Measurements from ENCODE around the gene TSSK2.

Gene TSSK2

DNA sequence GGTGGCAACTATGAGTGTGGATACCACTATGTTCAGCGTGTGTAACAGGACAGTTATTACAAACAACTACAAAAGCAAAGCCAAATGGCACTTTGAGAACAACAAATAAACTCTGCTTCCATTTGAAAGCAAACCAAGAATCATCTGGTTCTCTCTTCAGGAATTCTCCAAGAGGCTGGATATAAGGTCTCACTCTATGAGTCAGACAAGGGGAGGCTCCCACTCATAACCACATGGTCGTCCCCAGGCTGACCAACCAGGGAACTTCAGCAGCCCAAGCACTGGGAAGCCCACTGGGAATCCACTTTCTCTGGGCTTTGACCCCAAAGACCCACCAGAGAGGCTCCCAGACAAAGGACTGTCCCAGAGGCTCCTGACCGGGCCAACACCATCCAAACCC, 44.2 kb upstream of the TSSK2 start:
- no peak overlapping the region for H3K23ac ChIP-seq (ENCODE audit: low read depth, low read length, poor library complexity)
- no peak overlapping the region for H2BK12ac ChIP-seq (ENCODE audit: low read length)
- no CpG with 5 or more reads among the region's 3 CpGs for WGBS, 2 donors (ENCODE audit: extremely low coverage in 2 of 2, insufficient read length in 2 of 2, insufficient replicate concordance in 1 of 2)
- peaks cover 11 to 35% of the 10 kb centered on the region in 2 donors for H3K36me3 ChIP-seq (replicated peaks in 1 of 2; ENCODE audit: control insufficient read depth in 2 of 2, insufficient read depth in 2 of 2, low read length in 2 of 2)
- H4K8ac ChIP-seq (ENCODE audit: low read depth, low read length), result no peak overlapping the region
- no peak overlapping the region for H2AK5ac ChIP-seq (ENCODE audit: low read depth, low read length)
- no peak overlapping the region for H3K18ac ChIP-seq (ENCODE audit: low read length)
- H3K14ac ChIP-seq (ENCODE audit: low read length), result no peak overlapping the region
- no peak overlapping the region for H4K91ac ChIP-seq (ENCODE audit: low read depth, low read length, poor library complexity)
- no peak overlapping the region for H3K27ac ChIP-seq (replicated peaks; ENCODE audit: low read length)
- H3K4ac ChIP-seq (ENCODE audit: low read length), result no peak overlapping the region
- no peak overlapping the region for H2BK5ac ChIP-seq (ENCODE audit: low read length)
- H3K27me3 ChIP-seq (ENCODE audit: control insufficient read depth in 3 of 3, insufficient read depth in 3 of 3, low read depth in 1 of 3, low read length in 3 of 3), result no peaks in the 10 kb centered on the region
- H3K4me1 ChIP-seq (ENCODE audit: control insufficient read depth in 2 of 2, insufficient read depth in 1 of 2, low read depth in 1 of 2, low read length in 2 of 2), result peaks cover 0 to 20% of the 10 kb centered on the region in 2 donors
- no peak overlapping the region for H3K4me3 ChIP-seq (ENCODE audit: low read length in 2 of 2)
- no peak overlapping the region for H2BK15ac ChIP-seq (ENCODE audit: low read length)
- no peaks in the 10 kb centered on the region for H3K79me1 ChIP-seq (ENCODE audit: low read depth, low read length)
- no peak overlapping the region for H2AFZ ChIP-seq (ENCODE audit: low read length)
- H3K9me3 ChIP-seq (replicated peaks in 1 of 2; ENCODE audit: control insufficient read depth in 2 of 2, insufficient read depth in 1 of 2, low read depth in 1 of 2, low read length in 2 of 2), result peaks cover 0 to 5% of the 10 kb centered on the region in 2 donors
- H3K9ac ChIP-seq (ENCODE audit: low read depth, low read length, poor library complexity), result no peak overlapping the region
- DNase-seq (ENCODE audit: low spot score), result no peak
- H2BK120ac ChIP-seq (ENCODE audit: low read depth, low read length), result no peak overlapping the region
- no peak overlapping the region for H3K4me2 ChIP-seq (ENCODE audit: insufficient read depth, low read length, poor library complexity, severe bottlenecking)

DNA sequence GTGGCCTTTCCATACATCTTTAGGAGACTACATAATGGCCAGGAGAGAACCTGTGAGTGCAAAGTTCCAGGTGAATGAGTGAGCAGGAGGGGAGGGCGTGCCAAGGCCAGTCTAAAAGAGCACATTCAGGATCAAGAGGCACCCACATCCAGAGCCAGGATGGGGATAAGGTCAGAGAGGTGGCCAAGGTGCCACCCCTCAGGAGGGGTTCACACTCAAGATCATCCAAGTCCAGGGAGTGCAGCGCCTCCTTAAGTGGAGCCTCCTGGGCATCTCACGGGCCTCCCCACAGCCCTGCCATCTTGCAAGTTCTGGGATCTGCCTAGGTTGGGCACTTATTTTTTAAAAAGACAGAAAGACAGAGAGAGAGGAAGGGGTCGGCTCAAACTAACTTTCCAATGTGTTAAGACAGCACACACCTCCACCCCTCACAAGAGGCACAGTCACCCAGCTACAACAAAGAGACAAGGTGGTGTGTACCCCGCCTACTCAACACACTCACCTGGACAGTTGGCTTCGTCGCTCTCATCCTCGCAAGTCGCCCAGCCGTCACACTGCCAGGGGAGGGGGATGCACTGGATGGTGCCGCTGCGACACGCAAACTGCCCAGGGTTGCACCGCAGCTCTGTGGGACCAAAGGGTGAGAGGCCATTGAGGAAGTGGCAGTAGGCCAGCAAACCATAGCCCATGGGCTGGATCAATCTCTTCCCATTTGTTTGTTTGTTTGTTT, 42.1 kb upstream of the TSSK2 start:
- Histone ChIP-seq H2AK5ac (ENCODE audit: low read depth, low read length) (no peak overlapping the region), H3K9me3 (replicated peaks in 1 of 2; ENCODE audit: control insufficient read depth in 2 of 2, insufficient read depth in 1 of 2, low read depth in 1 of 2, low read length in 2 of 2) (peaks cover 0 to 5% of the 10 kb centered on the region in 2 donors), H3K4me3 (ENCODE audit: low read length in 2 of 2) (no peak overlapping the region), H3K36me3 (replicated peaks in 1 of 2; ENCODE audit: control insufficient read depth in 2 of 2, insufficient read depth in 2 of 2, low read length in 2 of 2) (peaks cover 7 to 25% of the 10 kb centered on the region in 2 donors), H4K91ac (ENCODE audit: low read depth, low read length, poor library complexity) (no peak overlapping the region), H3K9ac (ENCODE audit: low read depth, low read length, poor library complexity) (no peak overlapping the region), H3K14ac (ENCODE audit: low read length) (no peak overlapping the region), H2BK120ac (ENCODE audit: low read depth, low read length) (no peak overlapping the region), H3K4me1 (ENCODE audit: control insufficient read depth in 2 of 2, insufficient read depth in 1 of 2, low read depth in 1 of 2, low read length in 2 of 2) (peaks cover 0 to 20% of the 10 kb centered on the region in 2 donors), H3K18ac (ENCODE audit: low read length) (no peak overlapping the region), H3K27ac (replicated peaks; ENCODE audit: low read length) (no peak overlapping the region), H2BK15ac (ENCODE audit: low read length) (no peak overlapping the region), H3K27me3 (ENCODE audit: control insufficient read depth in 3 of 3, insufficient read depth in 3 of 3, low read depth in 1 of 3, low read length in 3 of 3) (no peaks in the 10 kb centered on the region), H3K23ac (ENCODE audit: low read depth, low read length, poor library complexity) (peak overlapping the region; percentile 22), H3K79me1 (ENCODE audit: low read depth, low read length) (no peaks in the 10 kb centered on the region), H2AFZ (ENCODE audit: low read length) (no peak overlapping the region), H3K4me2 (ENCODE audit: insufficient read depth, low read length, poor library complexity, severe bottlenecking) (no peak overlapping the region), H2BK12ac (ENCODE audit: low read length) (no peak overlapping the region), H4K8ac (ENCODE audit: low read depth, low read length) (no peak overlapping the region), H2BK5ac (ENCODE audit: low read length) (no peak overlapping the region), H3K4ac (ENCODE audit: low read length) (no peak overlapping the region)
- DNase-seq (ENCODE audit: low spot score), result no peak
- no CpG with 5 or more reads among the region's 14 CpGs for WGBS, 2 donors (ENCODE audit: extremely low coverage in 2 of 2, insufficient read length in 2 of 2, insufficient replicate concordance in 1 of 2)

DNA sequence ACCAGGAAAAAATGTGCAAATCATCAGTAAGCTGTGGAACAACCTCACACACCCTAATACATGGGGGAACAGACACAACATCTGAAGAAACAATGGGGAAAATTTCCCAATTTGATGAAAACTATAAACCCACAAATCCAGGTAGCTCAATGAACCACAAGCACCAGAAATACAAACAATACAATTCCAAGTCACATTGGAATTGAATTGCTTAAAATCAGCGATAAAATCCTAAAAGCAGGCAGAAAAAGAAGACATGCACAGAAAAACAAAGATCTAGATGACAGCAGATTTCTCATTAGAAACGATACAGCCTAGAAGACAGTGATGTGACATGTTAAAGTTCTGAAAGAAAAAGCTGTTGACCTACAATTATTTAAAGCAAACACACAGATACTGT, 40.9 kb upstream of the TSSK2 start:
- Histone ChIP-seq H3K14ac (ENCODE audit: low read length) (no peak overlapping the region), H3K4me2 (ENCODE audit: insufficient read depth, low read length, poor library complexity, severe bottlenecking) (no peak overlapping the region), H4K91ac (ENCODE audit: low read depth, low read length, poor library complexity) (no peak overlapping the region), H2AFZ (ENCODE audit: low read length) (no peak overlapping the region), H2AK5ac (ENCODE audit: low read depth, low read length) (no peak overlapping the region), H2BK15ac (ENCODE audit: low read length) (no peak overlapping the region), H4K8ac (ENCODE audit: low read depth, low read length) (no peak overlapping the region), H2BK5ac (ENCODE audit: low read length) (no peak overlapping the region), H3K79me1 (ENCODE audit: low read depth, low read length) (no peaks in the 10 kb centered on the region), H2BK120ac (ENCODE audit: low read depth, low read length) (no peak overlapping the region), H3K4ac (ENCODE audit: low read length) (no peak overlapping the region), H3K9me3 (replicated peaks in 1 of 2; ENCODE audit: control insufficient read depth in 2 of 2, insufficient read depth in 1 of 2, low read depth in 1 of 2, low read length in 2 of 2) (peaks cover 0 to 3% of the 10 kb centered on the region in 2 donors), H3K18ac (ENCODE audit: low read length) (no peak overlapping the region), H3K27me3 (ENCODE audit: control insufficient read depth in 3 of 3, insufficient read depth in 3 of 3, low read depth in 1 of 3, low read length in 3 of 3) (no peaks in the 10 kb centered on the region), H3K23ac (ENCODE audit: low read depth, low read length, poor library complexity) (no peak overlapping the region), H3K9ac (ENCODE audit: low read depth, low read length, poor library complexity) (no peak overlapping the region), H3K36me3 (replicated peaks in 1 of 2; ENCODE audit: control insufficient read depth in 2 of 2, insufficient read depth in 2 of 2, low read length in 2 of 2) (peaks cover 6 to 30% of the 10 kb centered on the region in 2 donors), H3K27ac (replicated peaks; ENCODE audit: low read length) (no peak overlapping the region), H2BK12ac (ENCODE audit: low read length) (no peak overlapping the region), H3K4me3 (ENCODE audit: low read length in 2 of 2) (no peak overlapping the region), H3K4me1 (ENCODE audit: control insufficient read depth in 2 of 2, insufficient read depth in 1 of 2, low read depth in 1 of 2, low read length in 2 of 2) (peaks cover 0 to 17% of the 10 kb centered on the region in 2 donors)
- no peak for DNase-seq (ENCODE audit: low spot score)
- no CpG with 5 or more reads among the region's 2 CpGs for WGBS, 2 donors (ENCODE audit: extremely low coverage in 2 of 2, insufficient read length in 2 of 2, insufficient replicate concordance in 1 of 2)

DNA sequence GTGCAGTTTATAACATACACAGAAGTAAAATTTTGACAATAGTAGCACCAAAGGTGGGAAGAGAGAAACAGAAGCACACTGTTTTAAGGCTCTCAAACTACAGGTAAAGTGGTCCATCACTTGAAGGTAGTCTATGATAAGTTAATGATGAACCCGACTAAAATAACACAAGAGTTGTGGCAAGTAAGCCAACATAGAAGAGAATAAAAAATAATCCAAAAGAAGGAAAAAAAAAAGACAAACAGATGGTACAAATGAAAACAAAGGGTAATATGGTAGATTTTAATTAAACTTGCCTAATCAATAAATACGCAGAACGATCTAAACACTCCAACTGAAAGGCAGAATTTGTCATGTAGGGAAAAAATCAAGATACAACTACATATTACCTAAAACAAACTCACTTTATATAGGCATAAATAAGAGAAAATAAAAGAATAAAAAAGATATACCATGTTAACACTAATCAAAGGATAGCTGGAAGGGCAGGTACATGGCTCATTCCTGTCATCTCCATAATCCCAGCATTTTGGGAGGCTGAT, 40.5 kb upstream of the TSSK2 start:
- no peak overlapping the region for H2BK120ac ChIP-seq (ENCODE audit: low read depth, low read length)
- H3K4me1 ChIP-seq (ENCODE audit: control insufficient read depth in 2 of 2, insufficient read depth in 1 of 2, low read depth in 1 of 2, low read length in 2 of 2), result peaks cover 0 to 13% of the 10 kb centered on the region in 2 donors
- H2BK5ac ChIP-seq (ENCODE audit: low read length), result no peak overlapping the region
- H3K27me3 ChIP-seq (ENCODE audit: control insufficient read depth in 3 of 3, insufficient read depth in 3 of 3, low read depth in 1 of 3, low read length in 3 of 3), result no peaks in the 10 kb centered on the region
- H3K14ac ChIP-seq (ENCODE audit: low read length), result no peak overlapping the region
- peaks cover 0 to 1% of the 10 kb centered on the region in 2 donors for H3K9me3 ChIP-seq (replicated peaks in 1 of 2; ENCODE audit: control insufficient read depth in 2 of 2, insufficient read depth in 1 of 2, low read depth in 1 of 2, low read length in 2 of 2)
- no peak overlapping the region for H4K8ac ChIP-seq (ENCODE audit: low read depth, low read length)
- no peak for DNase-seq (ENCODE audit: low spot score)
- no peak overlapping the region for H2AK5ac ChIP-seq (ENCODE audit: low read depth, low read length)
- no peak overlapping the region for H3K4me2 ChIP-seq (ENCODE audit: insufficient read depth, low read length, poor library complexity, severe bottlenecking)
- H3K79me1 ChIP-seq (ENCODE audit: low read depth, low read length), result no peaks in the 10 kb centered on the region
- H2BK15ac ChIP-seq (ENCODE audit: low read length), result no peak overlapping the region
- no peak overlapping the region for H2AFZ ChIP-seq (ENCODE audit: low read length)
- H3K36me3 ChIP-seq (replicated peaks in 1 of 2; ENCODE audit: control insufficient read depth in 2 of 2, insufficient read depth in 2 of 2, low read length in 2 of 2), result peaks cover 4 to 31% of the 10 kb centered on the region in 2 donors
- no peak overlapping the region for H3K9ac ChIP-seq (ENCODE audit: low read depth, low read length, poor library complexity)
- H4K91ac ChIP-seq (ENCODE audit: low read depth, low read length, poor library complexity), result no peak overlapping the region
- H3K4me3 ChIP-seq (ENCODE audit: low read length in 2 of 2), result no peak overlapping the region
- no peak overlapping the region for H2BK12ac ChIP-seq (ENCODE audit: low read length)
- no peak overlapping the region for H3K27ac ChIP-seq (replicated peaks; ENCODE audit: low read length)
- no peak overlapping the region for H3K23ac ChIP-seq (ENCODE audit: low read depth, low read length, poor library complexity)
- H3K4ac ChIP-seq (ENCODE audit: low read length), result no peak overlapping the region
- no CpG with 5 or more reads among the region's 3 CpGs for WGBS, 2 donors (ENCODE audit: extremely low coverage in 2 of 2, insufficient read length in 2 of 2, insufficient replicate concordance in 1 of 2)
- H3K18ac ChIP-seq (ENCODE audit: low read length), result no peak overlapping the region

Data from neuronal stem cell (in vitro differentiated cells).